A673 (cell line): Measurements from ENCODE around the gene CERS6.

Experiments
- EZH2 ChIP-seq: fragments of 200-600 bp; sonication (generic); IDR thresholded peaks from 2 replicates; pipeline ENCODE4 v1.6.1; 2017; ENCODE audit warnings: borderline replicate concordance, low read depth, mild to moderate bottlenecking, mixed read lengths, antibody characterized with exemption, low read length; ENCODE audit not compliant: poor library complexity, severe bottlenecking
- TF ChIP-seq, protein P1 (sequence below): fragments of 300-800, 200-600 bp; sonication (generic); conservative IDR thresholded peaks from 2 replicates; pipeline ENCODE4 v1.5.1; 2017; ENCODE audit warnings: low read depth, mild to moderate bottlenecking, antibody characterized with exemption, low read length, moderate library complexity, mixed read lengths

DNA sequence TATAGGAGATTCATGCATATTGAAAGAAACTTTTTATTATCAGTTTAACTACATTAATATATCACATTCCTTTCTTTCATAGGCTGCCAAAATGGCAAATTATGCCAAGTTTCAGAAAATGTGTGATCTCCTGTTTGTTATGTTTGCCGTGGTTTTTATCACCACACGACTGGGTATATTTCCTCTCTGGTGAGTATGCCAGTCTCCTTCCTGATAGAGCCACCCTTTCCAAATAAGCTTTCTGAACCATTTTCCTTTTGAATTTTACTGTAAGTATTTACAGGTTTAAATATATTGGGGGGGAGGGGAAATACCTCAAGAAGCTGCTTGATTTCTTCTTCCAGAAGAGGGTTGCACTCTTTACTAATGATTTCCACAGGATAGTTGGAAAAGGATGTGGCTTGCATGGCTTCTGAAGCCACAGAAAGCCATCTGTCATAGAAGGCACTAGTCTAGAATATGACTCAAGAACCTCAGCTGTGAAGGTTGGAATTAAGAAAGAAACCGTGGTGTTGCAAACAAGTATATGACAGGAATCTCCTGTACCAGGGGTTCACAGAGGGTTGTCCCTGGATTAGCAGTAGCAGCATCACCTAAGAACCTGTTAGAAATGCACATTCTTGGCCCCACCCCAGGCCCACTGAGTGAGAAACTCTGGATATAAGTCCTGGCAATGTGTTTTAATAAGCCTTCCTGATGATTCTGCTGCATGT is 261.9 kb downstream of the CERS6 start:
- TF ChIP-seq, protein P1, sequence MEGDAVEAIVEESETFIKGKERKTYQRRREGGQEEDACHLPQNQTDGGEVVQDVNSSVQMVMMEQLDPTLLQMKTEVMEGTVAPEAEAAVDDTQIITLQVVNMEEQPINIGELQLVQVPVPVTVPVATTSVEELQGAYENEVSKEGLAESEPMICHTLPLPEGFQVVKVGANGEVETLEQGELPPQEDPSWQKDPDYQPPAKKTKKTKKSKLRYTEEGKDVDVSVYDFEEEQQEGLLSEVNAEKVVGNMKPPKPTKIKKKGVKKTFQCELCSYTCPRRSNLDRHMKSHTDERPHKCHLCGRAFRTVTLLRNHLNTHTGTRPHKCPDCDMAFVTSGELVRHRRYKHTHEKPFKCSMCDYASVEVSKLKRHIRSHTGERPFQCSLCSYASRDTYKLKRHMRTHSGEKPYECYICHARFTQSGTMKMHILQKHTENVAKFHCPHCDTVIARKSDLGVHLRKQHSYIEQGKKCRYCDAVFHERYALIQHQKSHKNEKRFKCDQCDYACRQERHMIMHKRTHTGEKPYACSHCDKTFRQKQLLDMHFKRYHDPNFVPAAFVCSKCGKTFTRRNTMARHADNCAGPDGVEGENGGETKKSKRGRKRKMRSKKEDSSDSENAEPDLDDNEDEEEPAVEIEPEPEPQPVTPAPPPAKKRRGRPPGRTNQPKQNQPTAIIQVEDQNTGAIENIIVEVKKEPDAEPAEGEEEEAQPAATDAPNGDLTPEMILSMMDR: no peak
- no peak for TF ChIP-seq EZH2
